HG03280 (cell line): ENCODE measurements around the gene EMC1.
A peak's percentile ranks its signal among the peaks of the same experiment; 100 is the strongest.
"Not testable (repeated sequence)": the region's sequence is repeated elsewhere in the genome, so short reads cannot be mapped to it uniquely, and the experiment has no call there.

ENCODE experiments used
- ATAC-seq: cut with Tn5 transposase; IDR thresholded peaks from one replicate; pipeline ENCODE4 v1.9.1; 2021; ENCODE audit warnings: mild to moderate bottlenecking, moderate library complexity; ENCODE audit not compliant: unreplicated experiment

The EMC1 gene

DNA sequence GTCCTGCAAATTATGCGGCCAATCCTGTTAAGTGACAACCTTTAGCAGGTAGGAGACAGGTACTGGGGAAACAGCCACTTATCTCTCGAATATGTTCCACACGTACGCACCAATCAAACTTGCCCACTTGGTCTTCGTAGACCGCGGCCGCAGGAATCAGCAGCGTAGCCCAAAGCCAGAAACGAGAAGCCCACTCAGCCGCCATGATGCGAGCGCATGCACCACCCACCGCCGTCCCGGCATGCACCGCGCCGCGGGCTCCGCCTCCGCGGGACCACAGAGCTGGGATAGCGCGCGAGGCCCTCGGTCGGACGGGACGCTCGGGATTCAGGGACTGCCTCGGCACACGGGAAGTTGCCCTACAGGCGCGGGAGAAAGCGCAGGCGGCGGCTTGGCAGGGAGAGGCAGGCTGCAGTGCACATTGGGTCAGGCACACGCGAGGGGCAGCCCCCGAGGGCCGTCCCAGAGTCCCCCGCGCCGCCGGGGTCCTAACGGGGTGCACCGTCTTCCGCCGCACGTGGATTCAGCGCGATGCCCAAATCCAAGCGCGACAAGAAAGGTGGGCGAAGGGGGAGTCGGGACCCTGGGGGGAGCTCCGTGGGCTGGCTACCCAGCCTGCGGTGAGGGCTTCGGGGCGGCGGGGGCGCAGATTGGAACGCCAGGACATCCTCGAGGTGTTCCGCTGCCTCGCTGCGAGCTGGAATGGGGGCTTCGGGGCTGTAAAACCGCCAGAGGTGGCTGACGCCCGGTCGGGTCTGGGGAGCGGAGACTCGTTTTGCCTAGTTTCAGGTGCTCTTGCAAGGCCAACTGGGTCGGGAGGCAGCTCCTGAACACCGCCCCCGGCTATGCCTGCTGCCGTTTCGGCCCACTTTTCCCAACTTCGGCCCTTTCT is at the start of gene EMC1, which contains the start of gene MRTO4:
TSS of gene EMC1 (minus strand) at position 220 of the 892 bp plus-strand sequence. CDS start at position 205, 15 bp downstream.
TSS of gene MRTO4 (plus strand) at position 501 of the 892 bp plus-strand sequence. CDS start at position 532, 31 bp downstream.
- ATAC-seq, result peak; percentile 82

DNA sequence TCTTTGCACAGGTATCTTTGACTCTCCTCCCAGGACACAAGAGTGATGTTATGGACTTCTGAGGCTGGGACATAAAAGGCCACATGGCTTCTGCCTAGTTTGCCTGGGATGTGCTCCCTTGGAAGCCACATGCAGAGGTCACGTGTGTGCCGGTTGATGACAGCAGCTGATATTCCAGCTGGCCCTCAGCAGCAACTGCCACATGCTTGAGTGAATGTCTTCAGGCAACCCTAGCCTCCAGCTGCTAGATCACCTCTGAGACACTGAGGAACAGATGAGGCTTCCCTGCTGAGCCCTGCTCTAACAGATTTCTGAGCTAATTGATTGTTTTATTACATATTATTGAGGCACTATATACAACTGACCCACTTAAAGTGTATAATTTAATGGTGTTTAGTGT is 48.9 kb upstream of the EMC1 start:
- ATAC-seq, result no peak

DNA sequence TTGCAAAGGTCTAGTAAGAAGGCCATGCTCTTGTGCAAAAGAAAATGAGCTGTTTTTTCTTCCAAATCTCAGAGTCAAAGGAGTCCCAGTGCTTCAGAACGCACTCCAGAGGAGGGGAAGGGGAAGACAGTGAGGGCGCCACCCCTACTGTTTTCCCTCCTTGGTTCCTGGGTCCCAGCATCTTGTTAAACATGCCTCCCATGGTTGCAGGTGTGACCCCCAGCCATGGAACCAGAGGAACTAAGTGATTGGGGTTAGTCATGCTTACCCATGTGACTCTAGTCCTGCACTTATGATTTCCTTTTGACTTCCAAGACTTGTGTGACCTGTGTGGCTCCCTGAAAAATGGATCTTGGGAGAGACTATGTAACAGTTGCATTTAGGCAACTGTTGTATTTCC is 43.3 kb upstream of the EMC1 start:
- no peak for ATAC-seq

DNA sequence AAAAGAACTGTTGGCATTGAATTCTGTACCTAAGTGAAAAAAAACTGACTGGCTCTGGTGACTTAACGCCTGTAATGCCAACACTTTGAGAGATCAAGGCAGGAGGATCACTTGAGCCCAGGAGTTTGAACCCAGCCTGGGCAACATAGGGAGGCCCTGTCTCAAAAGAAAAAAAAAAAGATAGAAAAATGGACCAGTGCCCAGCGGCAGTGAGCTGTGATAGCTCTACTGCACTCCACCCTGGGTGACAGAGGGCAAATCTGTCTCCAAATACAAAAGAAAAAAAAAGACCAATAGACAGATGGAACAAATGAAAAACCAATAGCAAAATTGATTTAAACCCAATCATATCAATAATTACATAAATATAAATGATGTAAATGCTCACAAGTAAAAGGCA is 37.9 kb upstream of the EMC1 start:
- no peak for ATAC-seq

DNA sequence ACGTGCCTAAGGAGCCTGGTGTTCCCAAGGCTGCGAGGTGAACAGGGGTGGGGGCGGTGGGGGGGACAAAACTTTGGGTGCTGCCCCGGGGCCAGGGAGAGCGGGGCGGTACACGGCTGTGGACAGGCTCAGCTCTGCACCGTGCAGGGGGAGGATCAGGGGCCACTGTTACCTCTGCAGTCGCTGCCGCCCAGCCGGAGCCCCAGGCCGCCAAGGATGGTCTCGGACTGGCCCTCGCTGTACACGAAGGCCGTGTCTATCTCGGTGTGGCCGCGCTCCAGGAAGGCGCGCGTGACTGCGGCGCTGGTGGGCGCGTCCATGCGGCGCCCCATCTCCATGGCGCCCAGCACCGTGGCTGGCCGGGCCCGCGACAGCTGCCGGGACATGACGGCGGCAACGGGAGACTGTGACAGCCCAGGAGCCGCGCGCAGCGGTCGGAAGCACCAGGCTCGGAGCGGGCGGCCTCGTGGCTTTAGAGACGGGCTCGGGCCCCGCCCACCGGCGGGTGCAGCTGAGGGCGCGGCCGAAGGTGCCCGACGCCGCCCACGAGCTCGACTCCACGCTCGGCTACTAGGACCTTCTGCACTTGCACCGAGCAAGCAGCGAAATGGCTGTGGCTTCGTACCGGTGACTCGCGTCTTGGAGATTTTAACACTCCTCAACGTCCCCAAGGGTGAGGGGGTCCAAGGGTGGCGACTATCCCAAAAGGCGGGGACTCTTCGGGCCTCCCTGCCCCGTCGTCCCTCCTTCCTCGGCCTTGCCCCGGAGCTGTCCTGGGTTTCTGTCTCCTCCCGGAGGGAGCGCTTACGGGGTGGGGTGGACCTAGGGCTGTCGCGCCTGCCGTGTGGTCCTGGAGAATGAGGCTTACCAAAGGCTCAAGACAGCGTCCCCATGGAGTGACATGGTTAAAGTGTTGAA is 37.3 kb upstream of the EMC1 start, which contains the start of gene AKR7A3:
TSS of gene AKR7A3 (minus strand) at position 447 of the 918 bp plus-strand sequence. CDS start at position 386, 61 bp downstream.
- not testable (repeated sequence) for ATAC-seq

DNA sequence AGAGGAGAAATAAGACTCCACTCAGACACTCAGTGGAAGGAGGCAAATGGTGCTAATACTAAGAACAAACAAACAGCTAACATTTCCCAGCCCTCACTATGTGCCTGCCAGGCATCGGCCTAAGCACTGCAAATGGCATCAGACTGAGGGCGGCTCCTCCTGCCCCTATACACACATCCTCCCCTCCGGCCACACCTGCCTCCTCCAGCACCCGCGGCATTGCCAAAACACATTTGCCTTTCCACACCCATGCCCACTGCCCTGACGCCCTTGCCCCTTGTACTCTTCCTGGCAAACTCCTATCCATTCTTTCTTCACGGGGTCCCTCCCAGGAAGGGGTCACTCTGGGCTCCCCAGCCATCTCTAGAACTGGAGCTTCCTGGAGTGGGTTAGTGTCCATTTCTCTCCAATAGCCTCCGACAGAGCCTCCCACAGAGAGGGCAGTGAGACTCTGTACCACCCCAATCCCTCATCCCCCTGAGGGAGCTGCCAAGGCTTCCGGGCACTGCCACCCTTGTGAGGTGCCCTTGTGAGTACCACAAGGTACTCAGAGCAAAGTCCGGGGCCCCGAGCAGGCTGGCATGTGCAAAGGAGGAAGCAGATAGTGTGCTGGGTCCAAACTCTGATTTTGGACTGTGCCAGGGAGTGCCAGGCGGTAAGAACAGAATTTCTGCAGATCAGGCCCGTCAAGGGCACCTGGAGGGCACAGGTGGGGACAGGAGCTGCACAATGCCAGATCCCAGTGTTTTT is 36.3 kb upstream of the EMC1 start:
- no peak for ATAC-seq

DNA sequence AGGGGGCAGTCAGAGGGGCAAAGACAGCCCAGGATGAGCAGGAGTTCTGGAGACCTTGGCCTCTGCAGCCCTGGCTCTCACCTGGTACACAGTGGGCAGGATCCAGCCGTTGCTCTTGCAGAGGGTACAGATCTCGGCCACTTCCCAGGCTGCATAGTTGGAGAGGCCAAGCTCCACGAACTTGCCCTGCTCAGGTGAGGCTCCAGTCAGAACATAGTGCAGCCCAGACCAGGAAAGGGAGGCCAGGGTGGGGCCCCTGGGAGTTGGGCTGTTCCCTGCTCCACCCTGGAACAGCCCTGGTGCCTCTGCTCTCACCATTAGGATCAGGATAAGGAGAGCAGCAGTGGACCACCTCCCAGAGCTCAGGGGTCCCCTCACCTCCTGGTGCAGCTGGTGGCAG is 34.5 kb upstream of the EMC1 start:
- ATAC-seq, result not testable (repeated sequence)

DNA sequence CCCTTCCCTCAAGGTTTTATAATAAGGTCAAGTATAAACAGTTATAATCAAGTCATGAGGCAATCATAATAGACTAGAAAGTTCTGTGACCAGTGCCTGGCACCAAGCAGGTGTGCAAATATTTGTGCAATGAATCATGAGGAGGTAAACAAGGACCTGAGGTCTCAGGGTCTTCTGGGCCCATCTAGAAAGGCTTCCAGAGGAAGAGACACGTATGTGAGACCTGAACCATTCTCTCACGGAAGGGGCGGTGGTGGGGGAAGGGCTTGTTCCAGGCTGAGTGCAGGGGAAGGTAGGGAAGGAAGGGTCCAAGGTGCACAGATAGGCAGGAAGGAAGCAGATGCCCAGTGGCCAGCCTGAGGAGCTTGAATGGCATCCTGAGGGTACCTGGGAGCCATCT is 34.0 kb upstream of the EMC1 start:
- ATAC-seq, result not testable (repeated sequence)

DNA sequence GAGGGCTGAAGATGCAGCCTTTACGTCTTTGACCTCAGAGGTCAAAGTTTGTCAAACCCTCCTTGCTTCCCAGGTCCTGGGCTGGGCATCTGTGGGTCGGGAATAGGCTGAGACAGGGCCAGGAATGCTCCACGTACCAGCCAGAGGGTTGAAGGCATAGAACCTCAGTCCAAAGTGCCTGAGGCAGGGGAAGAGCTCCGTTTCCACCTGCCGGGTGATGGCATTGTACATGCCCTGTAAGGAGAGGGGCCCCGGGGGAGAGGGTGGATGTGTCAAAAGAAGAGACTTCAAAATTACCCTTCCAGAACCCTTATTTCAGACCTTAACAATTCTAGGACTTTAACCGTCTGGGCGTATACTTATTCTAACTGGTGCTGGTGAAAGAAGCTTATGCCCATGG is 33.6 kb upstream of the EMC1 start:
- no peak for ATAC-seq

DNA sequence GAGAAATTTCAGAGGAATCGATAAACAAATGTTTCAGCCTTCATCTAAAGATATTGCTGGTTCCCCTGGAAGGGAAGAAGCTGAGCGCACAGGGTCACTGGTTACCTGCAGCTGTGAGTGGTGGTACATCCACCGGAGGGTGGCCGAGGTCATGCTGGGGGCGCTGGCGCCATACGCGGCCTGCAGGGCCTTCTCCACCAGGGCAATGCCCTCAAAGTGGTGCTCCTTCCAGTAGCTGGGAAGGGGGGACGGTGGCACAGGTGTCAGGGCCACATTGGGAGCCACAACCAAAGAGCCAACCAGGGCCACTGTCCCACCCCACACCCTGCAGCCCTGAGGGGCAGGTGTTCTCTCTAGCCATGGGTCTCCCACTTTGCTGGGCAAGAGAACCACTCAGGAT is 32.6 kb upstream of the EMC1 start:
- ATAC-seq, result no peak

DNA sequence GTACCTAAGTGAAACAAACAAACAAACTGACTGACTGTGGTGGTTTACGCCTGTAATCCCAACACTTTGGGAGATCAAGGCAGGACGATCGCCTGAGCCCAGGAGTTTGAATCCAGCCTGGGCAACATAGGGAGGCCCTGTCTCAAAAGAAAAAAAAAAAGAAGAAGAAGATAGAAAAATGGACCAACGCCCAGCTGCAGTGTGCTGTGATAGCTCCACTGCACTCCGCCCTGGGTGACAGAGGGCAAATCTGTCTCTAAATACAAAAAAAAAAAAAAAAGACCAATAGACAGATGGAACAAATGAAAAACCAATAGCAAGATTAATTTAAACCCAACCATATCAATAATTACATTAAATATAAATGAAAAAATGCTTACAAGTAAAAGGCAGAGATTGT is 23.3 kb upstream of the EMC1 start:
- no peak for ATAC-seq

DNA sequence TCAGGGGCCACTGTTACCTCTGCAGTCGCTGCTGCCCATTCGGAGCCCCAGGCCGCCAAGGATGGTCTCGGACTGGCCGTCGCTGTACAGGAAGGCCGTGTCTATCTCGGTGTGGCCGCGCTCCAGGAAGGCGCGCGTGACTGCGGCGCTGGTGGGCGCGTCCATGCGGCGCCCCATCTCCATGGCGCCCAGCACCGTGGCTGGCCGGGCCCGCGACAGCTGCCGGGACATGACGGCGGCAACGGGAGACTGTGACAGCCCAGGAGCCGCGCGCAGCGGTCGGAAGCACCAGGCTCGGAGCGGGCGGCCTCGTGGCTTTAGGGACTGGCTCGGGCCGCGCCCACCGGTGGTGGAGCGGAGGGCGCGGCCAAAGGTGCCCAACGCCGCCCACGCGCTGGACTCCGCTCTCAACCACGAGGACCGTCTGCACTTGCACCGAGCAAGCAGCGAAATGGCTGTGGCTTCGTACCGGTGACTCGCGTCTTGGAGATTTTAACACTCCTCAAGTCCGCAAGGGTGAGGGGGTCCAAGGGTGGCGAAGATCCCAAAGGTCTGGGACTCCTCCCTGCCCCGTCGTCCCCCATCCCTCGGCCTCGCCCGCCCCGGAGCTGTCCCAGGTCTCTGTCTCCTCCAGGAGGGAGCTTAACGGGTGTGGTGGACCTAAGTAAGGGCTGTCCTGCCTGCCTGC is 22.7 kb upstream of the EMC1 start:
- not testable (repeated sequence) for ATAC-seq

DNA sequence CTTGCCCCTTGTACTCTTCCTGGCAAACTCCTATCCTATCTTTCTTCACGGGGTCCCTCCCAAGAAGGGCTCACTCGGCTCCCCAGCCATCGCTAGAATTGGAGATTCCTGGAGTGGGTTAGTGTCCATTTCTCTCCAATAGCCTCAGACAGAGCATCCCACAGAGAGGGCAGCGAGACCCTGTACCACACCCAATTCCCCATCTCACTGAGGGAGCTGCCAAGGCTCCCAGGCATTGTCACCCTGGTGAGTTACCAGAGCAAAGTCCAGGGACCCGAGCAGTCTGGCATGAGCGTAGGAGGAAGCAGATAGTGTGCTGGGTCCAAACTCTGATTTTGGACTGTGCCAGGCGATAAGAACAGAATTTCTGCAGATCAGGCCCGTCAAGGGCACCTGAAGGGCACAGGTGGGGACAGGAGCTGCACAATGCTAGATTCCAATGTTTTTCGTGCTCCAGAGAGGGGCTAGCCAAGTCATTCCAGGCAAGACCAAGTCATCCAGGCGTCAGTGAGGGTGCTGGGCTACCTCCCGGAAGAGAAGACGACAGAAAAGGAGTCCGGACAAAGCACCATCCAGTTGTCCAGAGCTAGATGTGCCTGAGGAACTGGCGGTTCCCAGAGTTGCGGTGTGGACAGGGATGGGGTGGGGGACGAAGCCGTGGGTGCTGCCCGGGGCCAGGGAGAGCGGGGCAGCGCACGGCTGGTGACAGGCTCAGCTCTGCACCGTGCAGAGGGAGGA is 22.0 kb upstream of the EMC1 start:
- no peak for ATAC-seq

DNA sequence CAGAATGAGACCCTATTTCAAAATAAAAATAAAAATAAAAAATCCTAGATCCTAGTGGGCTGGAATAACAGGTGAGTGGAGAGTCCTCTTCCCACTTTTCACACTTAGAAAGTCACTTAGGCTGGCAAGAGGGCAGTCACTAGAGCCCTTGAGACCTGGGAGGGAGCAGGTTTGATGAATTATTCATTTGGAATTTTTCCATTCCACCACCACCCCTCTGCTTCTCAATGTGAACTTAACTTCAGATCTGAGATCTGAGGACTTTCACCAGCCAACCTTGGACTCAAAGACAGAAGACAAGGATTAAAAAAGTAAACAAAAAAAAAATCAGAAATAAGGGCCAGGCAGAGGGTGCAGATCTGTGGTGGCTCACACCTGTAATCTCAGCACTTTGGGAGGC is 20.7 kb upstream of the EMC1 start:
- ATAC-seq, result no peak

DNA sequence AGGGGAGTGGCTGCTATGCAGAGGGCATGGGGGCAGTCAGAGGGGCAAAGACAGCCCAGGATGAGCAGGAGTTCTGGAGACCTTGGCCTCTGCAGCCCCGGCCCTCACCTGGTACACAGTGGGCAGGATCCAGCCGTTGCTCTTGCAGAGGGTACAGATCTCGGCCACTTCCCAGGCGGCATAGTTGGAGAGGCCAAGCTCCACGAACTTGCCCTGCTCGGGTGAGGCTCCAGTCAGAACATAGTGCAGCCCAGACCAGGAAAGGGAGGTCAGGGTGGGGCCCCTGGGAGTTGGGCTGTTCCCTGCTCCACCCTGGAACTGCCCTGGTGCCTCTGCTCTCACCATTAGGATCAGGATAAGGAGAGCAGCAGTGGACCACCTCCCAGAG is 19.0 kb upstream of the EMC1 start:
- ATAC-seq, result not testable (repeated sequence)

DNA sequence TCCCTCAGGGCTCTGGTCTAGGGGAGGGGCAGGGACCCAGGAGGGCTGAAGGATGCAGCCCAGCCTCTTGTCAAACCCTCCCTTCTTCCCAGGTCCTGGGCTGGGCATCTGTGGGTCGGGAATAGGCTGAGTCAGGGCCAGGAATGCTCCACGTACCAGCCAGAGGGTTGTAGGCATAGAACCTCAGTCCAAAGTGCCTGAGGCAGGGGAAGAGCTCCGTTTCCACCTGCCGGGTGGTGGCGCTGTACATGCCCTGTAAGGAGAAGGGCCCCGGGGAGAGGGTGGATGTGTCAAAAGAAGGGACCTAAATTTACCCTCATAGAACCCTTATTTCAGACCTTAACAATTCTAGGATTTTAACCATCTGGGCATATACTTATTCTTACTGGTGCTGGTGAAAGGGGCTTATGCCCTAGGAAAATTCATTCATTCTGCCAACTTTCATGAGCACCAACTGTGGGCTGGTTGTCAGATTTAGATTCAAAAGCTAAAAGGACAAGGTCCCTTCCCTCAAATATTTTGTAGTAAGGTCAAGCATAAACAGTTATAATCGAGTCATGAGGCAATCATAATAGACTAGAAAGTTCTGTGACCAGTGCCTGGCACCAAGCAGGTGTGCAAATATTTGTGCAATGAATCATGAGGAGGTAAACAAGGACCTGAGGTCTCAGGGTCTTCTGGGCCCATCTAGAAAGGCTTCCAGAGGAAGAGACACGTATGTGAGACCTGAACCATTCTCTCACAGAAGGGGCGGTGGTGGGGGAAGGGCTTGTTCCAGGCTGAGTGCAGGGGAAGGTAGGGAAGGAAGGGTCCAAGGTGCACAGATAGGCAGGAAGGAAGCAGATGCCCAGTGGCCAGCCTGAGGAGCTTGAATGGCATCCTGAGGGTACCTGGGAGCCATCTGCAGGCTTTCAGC is 18.4 kb upstream of the EMC1 start:
- ATAC-seq, result not testable (repeated sequence)

DNA sequence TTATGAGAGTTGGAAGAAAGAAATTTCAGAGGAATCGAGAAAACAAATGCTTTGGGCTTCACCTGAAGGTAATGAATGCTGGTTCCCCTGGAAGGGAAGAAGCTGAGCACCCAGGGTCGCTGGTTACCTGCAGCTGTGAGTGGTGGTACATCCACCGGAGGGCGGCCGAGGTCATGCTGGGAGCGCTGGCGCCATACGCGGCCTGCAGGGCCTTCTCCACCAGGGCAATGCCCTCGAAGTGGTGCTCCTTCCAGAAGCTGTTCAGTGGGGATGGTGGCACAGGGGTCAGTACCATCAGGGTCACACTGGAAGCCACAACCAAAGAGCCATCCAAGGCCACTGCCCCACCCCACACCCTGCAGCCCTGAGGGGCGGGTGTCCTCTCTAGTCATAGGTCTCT is 17.1 kb upstream of the EMC1 start:
- ATAC-seq, result no peak

DNA sequence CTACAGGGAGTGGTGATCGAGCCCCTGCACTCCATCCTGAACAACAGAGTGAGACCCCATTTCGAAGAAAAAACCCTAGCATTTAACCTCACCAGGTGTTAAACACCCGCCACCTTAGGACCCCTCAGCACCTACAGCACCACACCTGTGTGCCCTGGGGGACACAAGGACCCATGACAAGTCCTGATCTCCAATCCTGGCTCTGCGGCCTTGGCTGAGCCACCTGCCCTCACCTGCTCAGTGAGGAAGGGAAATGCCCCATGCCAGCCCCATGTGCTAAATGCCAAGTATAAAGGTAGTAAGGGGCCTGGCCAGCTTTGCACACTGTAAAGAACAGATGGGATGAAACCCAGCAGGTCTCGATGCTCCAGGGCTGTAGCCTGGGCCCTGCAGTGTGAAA is 11.4 kb upstream of the EMC1 start:
- no peak for ATAC-seq
